ENCODE data around the gene GIN1.
A peak's percentile ranks its signal among the peaks of the same experiment; 100 is the strongest.
"Not testable (repeated sequence)": the region's sequence is repeated elsewhere in the genome, so short reads cannot be mapped to it uniquely, and the experiment has no call there.

GIN1 gene

DNA sequence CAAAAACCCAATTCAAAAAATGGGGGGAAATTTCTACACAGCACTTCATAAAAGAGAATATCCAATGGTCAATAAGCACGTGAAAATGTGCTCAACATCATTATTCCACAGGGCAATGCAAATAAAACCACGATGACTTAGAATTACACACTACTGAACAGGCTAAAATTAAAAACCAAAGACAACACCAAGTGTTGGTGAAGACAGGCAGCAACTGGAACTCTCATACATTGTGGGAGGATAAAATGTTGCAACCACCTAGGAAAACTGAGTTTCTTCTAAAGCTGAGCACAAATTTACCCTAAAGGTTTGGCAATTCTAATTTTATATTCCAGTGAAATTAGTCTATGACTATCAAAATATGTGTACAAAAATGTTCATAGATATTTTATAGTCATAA, 9.5 kb downstream of the GIN1 start:
- DNase-seq (ENCODE audit: low read depth) = no peak

- no peak for DNase-seq (ENCODE audit: low read depth)
Observed at GRCh38 chr5:103109277-103109676, 10.7 kb downstream of the GIN1 start.

DNA sequence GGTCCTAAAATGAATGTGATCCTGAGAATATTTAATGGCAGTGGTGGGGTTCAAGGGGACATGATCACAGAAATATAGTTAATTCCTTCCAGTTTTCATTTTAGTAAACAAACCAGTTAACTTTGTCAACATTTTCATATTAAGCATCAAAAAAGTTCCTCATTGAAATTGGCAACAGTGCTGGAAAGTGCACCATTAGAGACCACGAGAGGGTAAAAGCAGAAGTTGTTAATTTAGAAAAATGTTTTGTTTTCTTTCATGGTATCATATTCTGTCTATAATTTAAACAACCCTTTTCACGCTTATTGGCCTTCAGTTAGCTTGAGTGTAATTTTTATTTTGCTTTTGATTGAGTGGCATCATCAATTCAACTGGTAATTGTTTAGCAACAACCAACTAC, 11.9 kb downstream of the GIN1 start:
- no peak for DNase-seq (ENCODE audit: low read depth)

GRCh38 chr5:103102234-103102633, 17.7 kb downstream of the GIN1 start:
- no peak for DNase-seq (ENCODE audit: low read depth)

DNA sequence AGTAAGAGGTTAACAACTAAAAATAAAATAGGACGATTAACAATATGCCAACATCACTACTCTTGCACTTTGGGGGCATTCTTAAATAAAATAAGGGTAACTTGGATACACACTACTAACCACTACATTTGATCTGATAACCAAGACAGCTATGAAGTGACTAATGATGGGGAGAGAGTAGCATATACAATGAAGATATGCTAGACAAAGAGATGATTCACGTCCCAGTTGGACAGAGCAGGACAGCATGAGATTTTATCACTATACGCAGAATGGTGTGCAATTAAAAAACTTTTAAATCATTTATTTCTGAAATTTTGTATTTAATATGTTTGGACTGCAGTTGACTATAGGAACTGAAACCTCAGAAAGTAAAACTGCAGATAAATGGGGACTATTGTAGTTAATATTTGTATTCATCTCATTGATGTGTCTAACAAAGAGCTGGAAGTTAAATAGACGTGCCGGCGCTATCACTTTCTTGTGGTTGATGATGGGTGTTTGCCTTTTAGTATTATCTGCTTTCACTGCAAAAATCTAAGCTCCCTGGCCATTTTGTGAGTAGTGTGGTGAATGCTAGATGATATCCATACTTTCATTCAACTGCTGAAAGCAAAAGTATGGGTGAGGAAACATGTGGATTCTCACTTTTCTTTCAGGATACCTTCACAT, 18.7 kb downstream of the GIN1 start:
- DNase-seq (ENCODE audit: low read depth) = no peak

- DNase-seq (ENCODE audit: low read depth) = no peak
Observed at GRCh38 chr5:103098993-103099392, 20.9 kb downstream of the GIN1 start.

DNA sequence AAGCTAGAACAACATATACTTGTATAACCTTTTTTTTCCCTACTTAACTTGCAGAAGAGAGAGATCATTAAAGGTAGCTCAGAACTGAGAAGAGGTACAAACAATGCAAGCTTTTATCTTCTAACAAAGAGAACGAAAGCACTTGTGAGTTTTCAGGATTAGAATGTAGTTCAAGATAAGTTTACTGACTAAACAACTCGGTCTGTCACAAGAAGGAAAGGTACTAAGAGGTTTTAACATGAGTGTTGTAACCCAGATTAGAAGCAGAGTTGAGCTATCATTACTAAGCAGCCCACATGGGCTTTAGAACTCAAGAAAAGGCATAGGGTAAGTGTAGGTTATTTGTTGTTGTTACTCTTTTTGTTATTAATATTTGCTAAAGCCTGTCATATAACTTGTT, 25.2 kb downstream of the GIN1 start:
- DNase-seq (ENCODE audit: low read depth) = no peak

- DNase-seq (ENCODE audit: low read depth) = no peak
Observed at GRCh38 chr5:103093727-103094126, 26.2 kb downstream of the GIN1 start.

- DNase-seq (ENCODE audit: low read depth) = no peak
Observed at GRCh38 chr5:103092676-103093075, 27.3 kb downstream of the GIN1 start.

- no peak for DNase-seq (ENCODE audit: low read depth)
Observed at GRCh38 chr5:103090791-103091190, 29.1 kb downstream of the GIN1 start.

GRCh38 chr5:103089272-103089671, 30.7 kb downstream of the GIN1 start:
- DNase-seq (ENCODE audit: low read depth) = no peak

- no peak for DNase-seq (ENCODE audit: low read depth)
Observed at GRCh38 chr5:103086547-103086946, 33.4 kb downstream of the GIN1 start.

GRCh38 chr5:103079796-103080195, 40.1 kb downstream of the GIN1 start:
- no peak for DNase-seq (ENCODE audit: low read depth)

DNA sequence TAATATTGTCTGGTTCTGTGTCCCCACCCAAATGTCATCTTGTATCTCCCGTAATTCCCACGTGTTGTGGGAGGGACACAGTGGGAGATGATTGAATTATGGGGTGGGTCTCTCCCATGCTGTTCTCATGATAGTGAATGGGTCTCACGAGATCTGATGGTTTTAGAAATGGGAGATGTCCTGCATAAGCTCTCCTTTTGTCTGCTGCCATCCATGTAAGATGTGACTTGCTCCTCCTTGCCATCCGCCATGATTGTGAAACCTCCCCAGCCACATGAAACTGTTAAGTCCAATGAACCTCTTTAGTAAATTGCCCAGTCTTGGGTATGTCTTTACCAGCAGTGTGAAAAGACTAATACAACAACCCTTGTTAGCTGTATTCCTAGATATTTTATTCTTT, 44.5 kb downstream of the GIN1 start:
- DNase-seq (ENCODE audit: low read depth) = no peak

- not testable (repeated sequence) for DNase-seq (ENCODE audit: low read depth)
Observed at GRCh38 chr5:103073500-103073899, 46.4 kb downstream of the GIN1 start.

DNA sequence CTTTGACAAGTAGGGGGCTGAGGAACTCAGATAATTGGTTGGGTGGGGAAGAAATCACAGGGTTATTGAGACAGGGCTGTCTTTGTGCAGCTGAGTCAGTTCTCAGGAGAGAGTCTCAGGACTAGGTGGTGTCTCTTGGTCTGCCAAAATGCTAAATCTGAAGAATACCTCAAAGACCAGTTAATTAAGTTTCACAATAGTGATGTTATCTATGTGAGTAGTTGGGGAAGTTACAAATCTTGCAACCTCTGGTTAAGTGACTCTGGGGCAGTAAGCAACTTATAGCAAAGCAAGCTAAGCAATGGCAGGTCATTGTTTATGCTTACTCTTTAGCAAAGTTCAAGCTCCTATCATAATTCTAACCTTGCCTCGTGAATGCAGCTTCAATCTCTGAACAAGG, 53.6 kb downstream of the GIN1 start:
- DNase-seq (ENCODE audit: low read depth) = no peak

DNA sequence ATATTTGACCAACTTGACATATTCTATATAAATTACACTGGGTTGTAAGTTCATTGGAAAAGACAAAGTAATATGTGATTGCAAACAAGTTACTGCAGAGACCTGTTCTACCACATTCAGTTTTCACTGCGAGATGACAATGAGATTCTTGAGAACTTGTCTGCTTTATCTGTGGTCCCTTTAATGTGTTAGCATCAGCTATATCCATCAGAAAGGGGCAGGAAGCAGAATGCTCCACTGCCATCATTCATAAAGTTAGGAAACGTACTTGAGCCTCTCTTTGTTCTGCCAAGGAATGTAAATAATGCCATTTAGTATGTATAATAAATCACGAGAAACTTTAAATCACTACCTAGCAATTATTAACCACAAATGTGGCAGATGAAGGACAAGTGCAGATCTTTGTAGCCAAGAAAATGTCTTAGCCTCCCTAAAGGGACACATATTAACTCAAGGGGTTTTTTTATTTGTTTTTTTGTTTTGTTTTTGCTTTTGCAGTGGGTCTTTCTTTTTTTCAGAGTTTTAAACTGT, 59.4 kb downstream of the GIN1 start:
- no peak for DNase-seq (ENCODE audit: low read depth)

- no peak for DNase-seq (ENCODE audit: low read depth)
Observed at GRCh38 chr5:103059525-103059924, 60.4 kb downstream of the GIN1 start.

DNA sequence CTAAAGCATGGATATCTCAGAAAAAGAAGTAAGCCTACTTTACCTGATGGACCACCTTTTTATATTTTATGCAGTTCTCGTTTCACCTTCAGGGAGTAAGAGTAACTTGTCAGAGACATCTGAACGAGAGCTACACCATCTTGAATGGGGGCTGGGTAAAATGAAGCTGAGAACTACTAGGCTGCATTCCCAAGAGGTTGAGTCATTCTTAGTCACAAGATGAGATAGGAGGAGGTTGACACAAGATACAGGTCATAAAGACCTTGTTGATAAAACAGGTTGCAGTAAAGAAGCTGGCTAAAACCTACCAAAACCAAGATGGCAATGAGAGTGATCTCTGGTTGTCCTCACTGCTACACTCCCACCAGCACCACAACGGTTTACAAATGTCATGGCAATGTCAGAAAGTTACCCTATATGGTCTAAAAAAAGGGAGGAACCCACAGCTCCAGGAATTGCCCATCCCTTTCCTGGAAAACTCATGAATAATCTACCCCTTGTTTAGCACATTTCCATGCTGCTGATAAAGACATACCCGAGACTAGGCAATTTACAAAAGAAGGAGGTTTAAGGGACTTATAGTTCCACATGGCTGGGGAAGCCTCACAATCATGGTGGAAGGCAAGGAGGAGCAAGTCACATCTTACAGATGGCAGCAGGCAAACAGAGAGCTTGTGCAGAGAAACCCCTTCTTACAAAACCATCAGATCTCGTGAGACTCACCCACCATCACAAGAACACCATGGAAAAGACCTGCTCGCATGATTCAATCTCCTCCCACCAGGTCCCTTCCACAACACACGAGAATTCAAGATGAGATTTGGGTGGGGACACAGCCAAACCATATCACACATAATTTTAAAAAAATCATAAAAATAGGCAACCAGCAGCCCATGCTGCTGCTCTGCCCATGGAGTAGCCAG, 62.5 kb downstream of the GIN1 start:
- DNase-seq (ENCODE audit: low read depth) = peak; percentile 10

DNA sequence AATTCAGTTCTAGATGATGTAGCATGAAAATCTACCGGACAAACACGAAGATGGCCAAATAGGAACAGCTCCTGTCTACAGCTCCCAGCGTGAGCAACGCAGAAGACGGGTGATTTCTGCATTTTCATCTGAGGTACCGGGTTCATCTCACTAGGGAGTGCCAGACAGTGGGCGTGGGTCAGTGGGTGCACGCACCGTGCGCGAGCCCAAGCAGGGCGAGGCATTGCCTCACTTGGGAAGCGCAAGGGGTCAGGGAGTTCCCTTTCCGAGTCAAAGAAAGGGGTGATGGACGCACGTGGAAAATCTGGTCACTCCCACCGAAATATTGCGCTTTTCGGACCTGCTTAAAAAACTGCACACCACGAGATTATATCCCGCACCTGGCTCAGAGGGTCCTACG, 73.2 kb downstream of the GIN1 start:
- DNase-seq (ENCODE audit: low read depth) = not testable (repeated sequence)

DNA sequence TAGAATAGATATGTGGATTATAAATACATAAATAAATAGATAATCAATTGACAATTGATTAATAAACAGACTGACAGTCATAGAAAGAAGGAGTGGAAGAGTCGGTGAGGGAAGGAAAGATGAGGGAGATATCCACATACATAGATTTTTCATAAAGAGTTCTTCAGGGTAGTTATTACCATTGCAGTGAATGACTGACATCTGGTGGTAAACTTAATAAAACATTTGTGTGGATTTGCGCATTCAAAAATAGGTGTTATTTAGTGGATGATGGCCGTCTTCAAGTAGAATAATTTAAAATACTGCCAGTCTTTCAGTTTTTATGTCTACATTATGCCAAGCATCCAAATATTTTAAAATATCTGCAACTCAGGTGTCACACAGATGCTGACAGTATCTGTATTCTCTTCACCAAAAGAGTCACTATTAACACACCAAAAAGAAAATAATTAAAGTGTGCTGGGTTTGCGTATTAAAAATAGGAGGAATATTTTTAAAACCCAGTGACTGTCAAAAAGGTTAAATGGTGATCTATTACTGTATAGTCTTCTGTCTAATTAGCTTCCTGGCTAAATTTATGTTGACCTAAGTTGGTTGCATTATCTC, 78.8 kb downstream of the GIN1 start:
- DNase-seq (ENCODE audit: low read depth) = peak; percentile 13

GRCh38 chr5:103037673-103038455, 82.1 kb downstream of the GIN1 start:
- no peak for DNase-seq (ENCODE audit: low read depth)

All from non-pigmented ciliary epithelial cell (primary cell).